ENCODE results near the gene MGAT5B.

GRCh38 chr17:76843703-76844484, 24.3 kb upstream of the MGAT5B start:
- TF ChIP-seq CTCF (conservative IDR thresholded peaks at IDR 0.05) (no peak), EZH2 (IDR thresholded peaks at IDR 0.05; ENCODE audit: low read depth) (no peak)

All from PC-9 (cell line).